ENCODE measurements around the gene LRRC8E.
"Not testable (repeated sequence)": the region's sequence is repeated elsewhere in the genome, so short reads cannot be mapped to it uniquely, and the experiment has no call there.

The LRRC8E gene

GRCh38 chr19:7916955-7917266 is 28.6 kb downstream of the LRRC8E start:
- no peak for DNase-seq (ENCODE audit: extremely low read depth, low read depth)
- TF ChIP-seq, protein P1, sequence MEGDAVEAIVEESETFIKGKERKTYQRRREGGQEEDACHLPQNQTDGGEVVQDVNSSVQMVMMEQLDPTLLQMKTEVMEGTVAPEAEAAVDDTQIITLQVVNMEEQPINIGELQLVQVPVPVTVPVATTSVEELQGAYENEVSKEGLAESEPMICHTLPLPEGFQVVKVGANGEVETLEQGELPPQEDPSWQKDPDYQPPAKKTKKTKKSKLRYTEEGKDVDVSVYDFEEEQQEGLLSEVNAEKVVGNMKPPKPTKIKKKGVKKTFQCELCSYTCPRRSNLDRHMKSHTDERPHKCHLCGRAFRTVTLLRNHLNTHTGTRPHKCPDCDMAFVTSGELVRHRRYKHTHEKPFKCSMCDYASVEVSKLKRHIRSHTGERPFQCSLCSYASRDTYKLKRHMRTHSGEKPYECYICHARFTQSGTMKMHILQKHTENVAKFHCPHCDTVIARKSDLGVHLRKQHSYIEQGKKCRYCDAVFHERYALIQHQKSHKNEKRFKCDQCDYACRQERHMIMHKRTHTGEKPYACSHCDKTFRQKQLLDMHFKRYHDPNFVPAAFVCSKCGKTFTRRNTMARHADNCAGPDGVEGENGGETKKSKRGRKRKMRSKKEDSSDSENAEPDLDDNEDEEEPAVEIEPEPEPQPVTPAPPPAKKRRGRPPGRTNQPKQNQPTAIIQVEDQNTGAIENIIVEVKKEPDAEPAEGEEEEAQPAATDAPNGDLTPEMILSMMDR (IDR thresholded peaks at IDR 0.05; ENCODE audit: low read depth, low read length, missing control alignments), result no peak
- peak overlapping the region; percentile 13; the same call in 1 of the 2 replicates for H3K4me3 ChIP-seq (replicated peaks; ENCODE audit: low read depth, low read length)

DNA sequence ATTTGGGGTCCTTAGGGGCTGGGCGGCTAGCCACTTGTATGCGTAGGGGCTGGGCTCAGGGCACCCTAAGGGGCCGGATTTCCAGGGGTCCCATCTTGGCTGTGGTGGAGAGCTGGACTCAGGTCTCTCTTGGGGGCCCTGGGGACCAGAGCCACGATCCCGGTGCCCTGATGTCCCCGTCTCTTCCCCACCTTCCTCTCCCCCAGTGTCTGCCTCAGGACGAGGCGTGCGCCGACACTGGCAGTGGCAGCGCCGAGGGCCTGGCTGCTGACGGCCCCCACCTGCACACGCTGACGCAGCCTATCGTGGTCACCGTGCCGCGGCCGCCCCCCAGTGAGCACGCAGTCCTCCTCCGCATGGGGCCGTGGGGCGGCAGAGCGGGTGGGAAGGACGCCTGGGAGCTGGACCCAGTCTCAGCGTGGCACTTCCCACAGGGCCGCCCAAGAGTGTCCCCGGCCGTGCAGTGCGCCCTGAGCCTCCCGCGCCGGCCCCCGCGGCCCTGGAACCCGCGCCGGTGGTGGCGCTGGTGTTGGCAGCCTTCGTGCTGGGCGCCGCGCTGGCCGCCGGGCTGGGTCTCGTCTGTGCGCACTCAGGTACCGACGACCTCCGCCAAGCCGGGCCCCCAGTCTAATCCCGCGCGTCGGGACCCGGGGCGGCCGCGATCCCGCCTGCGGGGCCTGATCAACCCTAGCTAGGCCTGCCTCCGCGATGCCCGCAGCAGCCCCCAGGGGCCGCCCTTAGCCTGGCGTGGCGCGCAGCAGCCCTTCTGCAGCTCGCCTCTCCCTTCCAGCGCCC is 29.2 kb downstream of the LRRC8E start:
- no peak for DNase-seq (ENCODE audit: extremely low read depth, low read depth)
- TF ChIP-seq, protein P1 (IDR thresholded peaks at IDR 0.05; ENCODE audit: low read depth, low read length, missing control alignments), result peak; percentile 62
- H3K4me3 ChIP-seq (replicated peaks; ENCODE audit: low read depth, low read length), result peak overlapping the region; percentile 13; the same call in 1 of the 2 replicates

- not testable (repeated sequence) for DNase-seq (ENCODE audit: extremely low read depth, low read depth)
- 0 out of 2 replicates have a peak overlapping the region, but pooled peaks have one; percentile 13 for H3K4me3 ChIP-seq (replicated peaks; ENCODE audit: low read depth, low read length)
These were observed 29.8 kb downstream of the LRRC8E start for GRCh38 chr19:7918062-7918614.

DNA sequence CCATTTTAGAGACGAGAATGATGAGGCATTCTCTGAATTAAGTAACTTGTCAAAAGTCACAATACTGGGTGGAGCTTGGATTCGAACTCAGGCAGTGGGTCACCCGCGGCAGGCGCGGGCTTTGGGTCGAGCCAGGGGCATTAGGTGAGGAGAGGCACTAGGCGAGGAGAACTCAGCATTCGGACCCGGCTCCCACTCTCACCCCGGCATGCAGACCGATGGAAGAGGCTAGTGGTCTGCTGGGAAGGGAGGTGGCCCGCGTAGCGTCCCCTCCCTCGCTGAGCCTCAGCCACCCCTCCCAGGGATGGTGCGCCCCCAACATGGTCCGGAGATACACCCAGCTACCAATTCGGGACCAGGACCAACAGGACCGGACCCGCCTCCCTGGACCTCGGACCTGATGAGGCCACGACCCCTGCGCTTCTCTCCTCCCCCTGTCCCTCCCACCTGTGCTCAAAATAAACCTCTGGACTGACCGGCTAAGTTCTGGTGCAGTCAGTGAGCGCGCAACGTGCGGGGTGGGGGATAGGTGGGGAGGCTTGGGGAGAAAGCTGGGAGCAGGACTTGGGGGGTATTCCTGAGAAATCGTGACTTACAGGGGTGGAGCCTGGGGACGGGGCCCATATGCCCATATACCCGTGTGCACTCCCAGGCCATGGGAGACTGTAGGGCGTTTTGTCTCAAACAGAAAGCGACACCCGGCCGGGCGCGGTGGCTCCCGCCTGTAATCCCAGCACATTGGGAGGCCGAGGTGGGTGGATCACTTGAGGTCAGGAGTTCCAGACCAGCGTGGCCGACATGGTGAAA is 30.5 kb downstream of the LRRC8E start:
- TF ChIP-seq, protein P1 (IDR thresholded peaks at IDR 0.05; ENCODE audit: low read depth, low read length, missing control alignments), result no peak
- DNase-seq (ENCODE audit: extremely low read depth, low read depth), result no peak
- no peak overlapping the region for H3K4me3 ChIP-seq (replicated peaks; ENCODE audit: low read depth, low read length)

GRCh38 chr19:7919610-7920518 is 31.6 kb downstream of the LRRC8E start, which contains the start of gene SNAPC2:
Gene SNAPC2, plus strand, starts transcription at chr19:7920338. Its CDS starts 29 bp downstream, at chr19:7920367.
- H3K4me3 ChIP-seq (replicated peaks; ENCODE audit: low read depth, low read length), result peak within 1 kb of the TSS; percentile 56
- TF ChIP-seq, protein P1 (IDR thresholded peaks at IDR 0.05; ENCODE audit: low read depth, low read length, missing control alignments), result no peak
- DNase-seq (ENCODE audit: extremely low read depth, low read depth), result peak; percentile 72

DNA sequence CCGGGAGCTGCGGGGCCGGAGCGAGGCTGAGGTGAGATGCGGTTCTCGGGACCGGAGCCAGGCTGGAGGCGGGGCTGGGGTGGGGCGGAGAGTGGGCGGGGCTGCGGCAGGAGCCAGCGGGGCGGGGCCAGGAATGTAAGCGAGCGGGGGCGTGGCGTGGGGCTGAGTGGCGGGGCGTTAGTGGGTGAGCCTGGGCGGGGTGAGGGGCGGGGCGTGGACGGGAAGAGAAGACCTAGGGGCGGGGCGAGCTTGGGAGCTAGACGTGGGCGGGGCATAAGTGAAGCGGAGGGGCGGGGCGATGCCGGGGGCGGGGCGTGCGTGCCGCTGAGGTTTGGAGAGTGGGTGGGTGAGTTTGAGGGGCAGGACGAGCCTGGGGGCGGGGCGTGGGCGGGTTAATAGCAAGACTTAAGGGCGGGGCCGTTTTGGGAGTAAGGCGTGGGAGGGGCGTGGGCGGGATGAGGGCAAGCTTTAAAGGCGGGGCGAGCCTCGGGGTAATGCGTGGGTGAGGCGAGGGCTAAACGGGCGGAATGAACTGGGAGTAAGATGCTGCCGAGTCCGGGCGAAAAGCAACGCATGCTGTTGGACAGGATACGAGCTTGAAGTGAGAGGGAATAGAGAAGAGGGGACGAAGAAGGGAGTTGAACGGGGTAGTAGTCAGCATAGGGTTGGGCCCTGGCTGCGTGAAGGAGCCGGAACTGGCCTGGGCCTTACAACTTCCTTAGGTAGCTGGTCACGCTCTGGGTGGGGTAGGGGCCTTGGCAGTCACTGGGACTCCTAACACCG is 32.4 kb downstream of the LRRC8E start:
- peak; percentile 70 for DNase-seq (ENCODE audit: extremely low read depth, low read depth)
- TF ChIP-seq, protein P1 (IDR thresholded peaks at IDR 0.05; ENCODE audit: low read depth, low read length, missing control alignments), result no peak
- H3K4me3 ChIP-seq (replicated peaks; ENCODE audit: low read depth, low read length), result peak overlapping the region; percentile 56
